ENCODE data around the gene KATNAL2.
"Not testable (repeated sequence)": the region's sequence is repeated elsewhere in the genome, so short reads cannot be mapped to it uniquely, and the experiment has no call there.

KATNAL2 gene

DNA sequence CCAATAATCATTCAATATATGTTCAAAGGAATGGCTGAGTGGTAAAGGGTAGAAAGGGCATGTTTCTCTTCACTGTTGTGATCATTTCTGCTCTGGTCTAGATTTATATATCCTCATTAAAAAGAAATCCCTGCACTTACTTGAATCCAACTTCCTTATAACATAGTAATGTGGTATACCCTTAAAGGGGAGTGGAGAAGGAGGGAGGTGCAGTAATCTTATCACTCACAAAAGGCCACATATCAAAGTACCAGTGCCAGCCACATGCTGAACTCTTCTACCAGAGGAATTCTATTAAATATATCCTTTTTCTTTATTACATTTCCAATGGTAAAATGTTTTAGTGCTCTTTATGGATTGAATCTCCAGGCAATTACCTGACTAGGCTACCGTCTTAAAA is 3.3 kb downstream of the KATNAL2 start:
- H3K27me3 ChIP-seq (replicated peaks; ENCODE audit: control insufficient read depth, insufficient read depth, low read length, poor library complexity, severe bottlenecking), result no peaks in the 10 kb centered on the region
- no peaks in the 10 kb centered on the region for H3K36me3 ChIP-seq (ENCODE audit: control insufficient read depth, insufficient read depth, low read length)
- no peaks in the 10 kb centered on the region for H3K4me1 ChIP-seq (ENCODE audit: control insufficient read depth, insufficient read depth, low read length, poor library complexity, severe bottlenecking)
- H3K27ac ChIP-seq (ENCODE audit: insufficient read depth, low read length, poor library complexity, severe bottlenecking), result no peak overlapping the region
- no peak for DNase-seq
- no peaks in the 10 kb centered on the region for H3K9me3 ChIP-seq (ENCODE audit: control insufficient read depth, low read length)
- H3K4me3 ChIP-seq (ENCODE audit: insufficient read depth, low read depth, low read length, poor library complexity, severe bottlenecking), result no peak overlapping the region

- no peak overlapping the region for H3K27ac ChIP-seq (ENCODE audit: insufficient read depth, low read length, poor library complexity, severe bottlenecking)
These were observed 22.0 kb downstream of the KATNAL2 start for GRCh38 chr18:46939337-46939963.

DNA sequence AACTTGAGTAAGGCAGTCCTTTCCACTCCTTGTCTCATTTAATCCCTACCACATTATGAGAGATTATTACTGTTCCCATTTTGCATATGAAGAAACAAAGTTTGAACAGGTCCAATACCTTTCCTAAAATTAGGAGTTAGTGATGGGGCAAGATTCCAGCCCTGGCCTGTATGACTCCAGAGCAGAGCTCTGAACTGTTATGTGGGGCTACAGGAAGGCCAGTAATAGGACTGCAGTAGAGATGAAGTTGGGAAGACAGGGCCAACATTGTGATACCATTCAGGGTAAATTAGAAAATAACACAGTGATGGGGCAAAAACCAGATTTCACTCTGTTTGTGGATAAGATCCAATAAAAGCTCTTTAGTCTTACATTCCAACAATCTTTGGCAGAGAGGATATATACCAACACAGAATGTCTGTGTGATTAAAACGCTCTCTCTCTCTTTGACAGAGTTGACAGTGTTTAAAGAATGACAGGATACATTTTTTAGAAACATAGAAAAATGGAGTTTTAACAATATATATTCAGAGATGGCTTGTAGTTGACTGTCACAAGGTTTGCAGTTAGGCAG is 22.7 kb downstream of the KATNAL2 start:
- Histone ChIP-seq H3K4me1 (ENCODE audit: control insufficient read depth, insufficient read depth, low read length, poor library complexity, severe bottlenecking) (peaks cover 2% of the 10 kb centered on the region), H3K27ac (ENCODE audit: insufficient read depth, low read length, poor library complexity, severe bottlenecking) (no peak overlapping the region), H3K36me3 (ENCODE audit: control insufficient read depth, insufficient read depth, low read length) (no peaks in the 10 kb centered on the region), H3K9me3 (ENCODE audit: control insufficient read depth, low read length) (no peaks in the 10 kb centered on the region), H3K4me3 (ENCODE audit: insufficient read depth, low read depth, low read length, poor library complexity, severe bottlenecking) (no peak overlapping the region), H3K27me3 (replicated peaks; ENCODE audit: control insufficient read depth, insufficient read depth, low read length, poor library complexity, severe bottlenecking) (no peaks in the 10 kb centered on the region)
- DNase-seq, result no peak

More at GRCh38 chr18:46939337-46939963, 22.0 kb downstream of the KATNAL2 start:
- Histone ChIP-seq H3K27me3 (replicated peaks; ENCODE audit: control insufficient read depth, insufficient read depth, low read length, poor library complexity, severe bottlenecking) (no peaks in the 10 kb centered on the region), H3K4me1 (ENCODE audit: control insufficient read depth, insufficient read depth, low read length, poor library complexity, severe bottlenecking) (peaks cover 3% of the 10 kb centered on the region), H3K9me3 (ENCODE audit: control insufficient read depth, low read length) (no peaks in the 10 kb centered on the region), H3K36me3 (ENCODE audit: control insufficient read depth, insufficient read depth, low read length) (no peaks in the 10 kb centered on the region), H3K4me3 (ENCODE audit: insufficient read depth, low read depth, low read length, poor library complexity, severe bottlenecking) (no peak overlapping the region)
- DNase-seq, result no peak

DNA sequence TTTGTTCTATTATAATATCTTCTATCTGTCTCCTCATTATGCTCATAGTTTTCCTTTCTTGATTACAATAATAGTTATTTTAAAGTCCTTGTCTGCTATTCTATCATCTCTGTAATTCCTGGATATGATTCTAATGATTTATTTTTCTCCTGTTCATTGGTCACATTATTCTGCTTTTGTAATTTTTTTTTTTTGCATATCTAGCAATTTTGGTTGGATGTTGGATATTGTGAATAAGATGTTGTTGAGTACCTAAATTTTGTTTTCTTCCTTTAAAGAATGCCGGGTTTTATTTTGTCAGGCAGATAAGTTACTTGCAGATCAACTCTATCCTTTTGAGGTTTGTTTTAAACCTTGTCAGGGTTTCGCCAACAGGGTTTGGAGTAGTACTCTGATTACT is 25.2 kb downstream of the KATNAL2 start:
- H3K27me3 ChIP-seq (replicated peaks; ENCODE audit: control insufficient read depth, insufficient read depth, low read length, poor library complexity, severe bottlenecking), result no peaks in the 10 kb centered on the region

GRCh38 chr18:46946656-46947282 is 29.4 kb downstream of the KATNAL2 start:
- Histone ChIP-seq H3K36me3 (ENCODE audit: control insufficient read depth, insufficient read depth, low read length) (no peaks in the 10 kb centered on the region), H3K4me1 (ENCODE audit: control insufficient read depth, insufficient read depth, low read length, poor library complexity, severe bottlenecking) (peaks cover 8% of the 10 kb centered on the region), H3K9me3 (ENCODE audit: control insufficient read depth, low read length) (no peaks in the 10 kb centered on the region), H3K27ac (ENCODE audit: insufficient read depth, low read length, poor library complexity, severe bottlenecking) (no peak overlapping the region), H3K27me3 (replicated peaks; ENCODE audit: control insufficient read depth, insufficient read depth, low read length, poor library complexity, severe bottlenecking) (no peaks in the 10 kb centered on the region), H3K4me3 (ENCODE audit: insufficient read depth, low read depth, low read length, poor library complexity, severe bottlenecking) (peak overlapping the region; percentile 72)
- DNase-seq, result peak in 2 of 3 donors; percentile 9 to 14

More for the DNA sequence above, 25.2 kb downstream of the KATNAL2 start:
- H3K36me3 ChIP-seq (ENCODE audit: control insufficient read depth, insufficient read depth, low read length), result no peaks in the 10 kb centered on the region
- peaks cover 8% of the 10 kb centered on the region for H3K4me1 ChIP-seq (ENCODE audit: control insufficient read depth, insufficient read depth, low read length, poor library complexity, severe bottlenecking)
- no peak overlapping the region for H3K4me3 ChIP-seq (ENCODE audit: insufficient read depth, low read depth, low read length, poor library complexity, severe bottlenecking)
- DNase-seq, result no peak
- H3K9me3 ChIP-seq (ENCODE audit: control insufficient read depth, low read length), result no peaks in the 10 kb centered on the region
- no peak overlapping the region for H3K27ac ChIP-seq (ENCODE audit: insufficient read depth, low read length, poor library complexity, severe bottlenecking)

DNA sequence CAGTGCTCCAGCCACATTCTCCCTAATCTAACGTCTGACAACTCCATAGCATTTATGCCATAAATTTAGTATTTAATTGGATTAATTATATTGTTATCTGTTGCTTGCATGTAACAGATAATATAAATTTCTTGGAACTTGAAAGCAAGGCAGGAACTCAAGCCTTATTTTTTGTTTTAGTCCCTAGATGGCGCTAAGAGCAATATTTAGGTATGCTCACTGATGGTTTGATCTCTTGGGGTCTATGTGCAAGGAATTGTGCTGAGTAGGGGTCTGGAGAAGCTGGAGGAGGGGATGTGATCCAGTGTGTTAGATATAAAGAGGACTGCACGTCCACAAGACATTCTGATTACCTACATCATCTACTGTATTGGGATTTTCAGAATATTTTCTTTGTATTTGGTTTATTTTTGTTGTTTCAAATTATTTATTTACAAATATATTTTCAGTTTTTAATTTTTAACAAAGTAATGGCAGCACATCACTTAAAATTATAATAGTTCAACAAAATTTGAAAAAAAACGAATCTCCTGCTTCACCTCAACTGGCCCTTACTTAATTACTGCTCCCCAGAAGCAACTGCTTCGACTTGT is 32.8 kb downstream of the KATNAL2 start:
- no peaks in the 10 kb centered on the region for H3K36me3 ChIP-seq (ENCODE audit: control insufficient read depth, insufficient read depth, low read length)
- no peak for DNase-seq
- H3K9me3 ChIP-seq (ENCODE audit: control insufficient read depth, low read length), result no peaks in the 10 kb centered on the region
- H3K27ac ChIP-seq (ENCODE audit: insufficient read depth, low read length, poor library complexity, severe bottlenecking), result no peak overlapping the region
- no peak overlapping the region for H3K4me3 ChIP-seq (ENCODE audit: insufficient read depth, low read depth, low read length, poor library complexity, severe bottlenecking)
- H3K4me1 ChIP-seq (ENCODE audit: control insufficient read depth, insufficient read depth, low read length, poor library complexity, severe bottlenecking), result peaks cover 8% of the 10 kb centered on the region
- H3K27me3 ChIP-seq (replicated peaks; ENCODE audit: control insufficient read depth, insufficient read depth, low read length, poor library complexity, severe bottlenecking), result no peaks in the 10 kb centered on the region

DNA sequence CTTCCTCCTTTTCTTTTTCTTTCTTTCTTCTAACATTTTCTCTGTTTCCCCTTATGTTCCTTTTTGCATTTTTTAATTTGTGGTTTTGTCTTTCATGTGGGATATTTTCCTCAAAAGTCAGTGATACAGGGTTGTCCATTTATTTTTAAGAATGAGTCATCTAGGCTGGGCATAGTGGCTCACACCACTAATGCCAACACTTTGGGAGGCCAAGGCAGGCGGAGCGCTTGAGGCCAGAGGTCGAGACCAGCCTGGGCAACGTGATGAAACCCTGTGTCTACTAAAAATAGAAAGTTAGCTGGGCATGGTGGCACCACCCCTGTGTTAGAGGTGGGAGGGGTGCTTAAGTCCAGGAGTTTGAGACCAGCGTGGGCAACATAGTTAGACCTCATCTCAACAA is 35.8 kb downstream of the KATNAL2 start:
- Histone ChIP-seq H3K36me3 (ENCODE audit: control insufficient read depth, insufficient read depth, low read length) (no peaks in the 10 kb centered on the region), H3K27ac (ENCODE audit: insufficient read depth, low read length, poor library complexity, severe bottlenecking) (no peak overlapping the region)
- no peak for DNase-seq

GRCh38 chr18:46958209-46958608 is 40.8 kb downstream of the KATNAL2 start:
- Histone ChIP-seq H3K27ac (ENCODE audit: insufficient read depth, low read length, poor library complexity, severe bottlenecking) (no peak overlapping the region), H3K36me3 (ENCODE audit: control insufficient read depth, insufficient read depth, low read length) (no peaks in the 10 kb centered on the region), H3K4me1 (ENCODE audit: control insufficient read depth, insufficient read depth, low read length, poor library complexity, severe bottlenecking) (no peaks in the 10 kb centered on the region), H3K4me3 (ENCODE audit: insufficient read depth, low read depth, low read length, poor library complexity, severe bottlenecking) (no peak overlapping the region), H3K9me3 (ENCODE audit: control insufficient read depth, low read length) (no peaks in the 10 kb centered on the region), H3K27me3 (replicated peaks; ENCODE audit: control insufficient read depth, insufficient read depth, low read length, poor library complexity, severe bottlenecking) (no peaks in the 10 kb centered on the region)
- no peak for DNase-seq

More for the DNA sequence above, 35.8 kb downstream of the KATNAL2 start:
- H3K4me3 ChIP-seq (ENCODE audit: insufficient read depth, low read depth, low read length, poor library complexity, severe bottlenecking), result no peak overlapping the region
- H3K9me3 ChIP-seq (ENCODE audit: control insufficient read depth, low read length), result no peaks in the 10 kb centered on the region
- H3K27me3 ChIP-seq (replicated peaks; ENCODE audit: control insufficient read depth, insufficient read depth, low read length, poor library complexity, severe bottlenecking), result no peaks in the 10 kb centered on the region
- H3K4me1 ChIP-seq (ENCODE audit: control insufficient read depth, insufficient read depth, low read length, poor library complexity, severe bottlenecking), result no peaks in the 10 kb centered on the region

DNA sequence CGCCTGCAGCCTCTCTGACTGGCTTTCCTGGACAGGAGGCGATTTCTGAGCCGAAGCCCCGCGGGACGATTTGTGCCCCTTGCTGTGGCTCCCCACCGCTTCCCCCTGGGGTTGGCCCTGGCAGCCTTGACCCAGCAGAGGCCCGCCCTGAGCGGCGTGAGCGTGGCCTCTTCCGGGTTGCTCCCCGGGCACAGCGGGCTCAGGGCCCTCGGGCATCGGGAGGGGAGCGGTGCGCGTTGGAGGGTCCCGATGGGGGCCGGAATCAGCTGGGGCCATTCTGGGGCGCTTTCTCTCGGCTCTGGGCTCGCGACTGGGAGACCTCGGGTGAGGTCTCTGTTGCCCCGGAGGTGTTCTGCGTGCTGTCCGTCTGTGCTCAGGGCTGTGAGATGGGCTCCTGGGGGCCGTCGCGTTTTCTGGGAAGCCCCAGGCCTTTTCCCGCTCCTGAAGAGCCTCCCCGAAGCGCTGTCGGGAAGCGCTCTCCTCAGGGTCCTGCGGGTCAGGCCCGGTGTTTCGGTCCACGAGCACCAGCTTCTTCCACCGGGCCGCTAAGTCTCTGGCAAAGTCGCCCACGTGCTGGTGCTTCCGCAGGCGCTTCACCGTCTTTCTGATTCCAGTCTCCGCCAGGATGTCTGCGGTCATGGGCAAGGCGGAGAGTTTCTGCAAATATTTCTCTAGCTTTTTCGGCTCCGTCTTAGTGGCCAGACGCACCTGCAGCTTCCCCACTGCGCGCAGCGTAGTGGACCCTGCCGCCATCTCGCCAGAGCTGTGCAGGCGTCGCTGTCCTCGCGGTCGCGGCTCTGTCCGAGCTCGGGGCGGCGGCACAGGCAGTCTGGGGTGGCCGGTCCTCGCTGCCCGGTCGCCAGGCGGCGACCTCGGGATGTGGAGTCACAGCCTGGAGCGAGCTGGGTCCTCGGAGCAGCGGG is 46.5 kb downstream of the KATNAL2 start:
- not testable (repeated sequence) for H3K36me3 ChIP-seq (ENCODE audit: control insufficient read depth, insufficient read depth, low read length); H3K4me3 ChIP-seq (ENCODE audit: insufficient read depth, low read depth, low read length, poor library complexity, severe bottlenecking); H3K4me1 ChIP-seq (ENCODE audit: control insufficient read depth, insufficient read depth, low read length, poor library complexity, severe bottlenecking); H3K27me3 ChIP-seq (replicated peaks; ENCODE audit: control insufficient read depth, insufficient read depth, low read length, poor library complexity, severe bottlenecking); H3K9me3 ChIP-seq (ENCODE audit: control insufficient read depth, low read length); H3K27ac ChIP-seq (ENCODE audit: insufficient read depth, low read length, poor library complexity, severe bottlenecking); DNase-seq
